Fibroblast of skin of left biceps (primary cell): ENCODE results near the gene C4B.
"Not testable (repeated sequence)": the region's sequence is repeated elsewhere in the genome, so short reads cannot be mapped to it uniquely, and the experiment has no call there.

ENCODE experiments used
- DNase-seq, 2 experiments: peaks; one replicate each; pipeline ENCODE4 v3.0.0-alpha.2; 2013; ENCODE audit warnings: low read depth in 2 of 2

C4B gene

GRCh38 chr6:31980998-31981397 lies 33.6 kb upstream of the C4B start:
- not testable (repeated sequence) for DNase-seq

GRCh38 chr6:31981744-31982143 lies 32.9 kb upstream of the C4B start, which contains the start of gene C4A:
Gene C4A, plus strand, starts transcription at chr6:31982057. Its CDS starts 51 bp downstream, at chr6:31982108.
- not testable (repeated sequence) for DNase-seq

GRCh38 chr6:31989363-31989762 lies 25.2 kb upstream of the C4B start:
- DNase-seq, result not testable (repeated sequence)

DNA sequence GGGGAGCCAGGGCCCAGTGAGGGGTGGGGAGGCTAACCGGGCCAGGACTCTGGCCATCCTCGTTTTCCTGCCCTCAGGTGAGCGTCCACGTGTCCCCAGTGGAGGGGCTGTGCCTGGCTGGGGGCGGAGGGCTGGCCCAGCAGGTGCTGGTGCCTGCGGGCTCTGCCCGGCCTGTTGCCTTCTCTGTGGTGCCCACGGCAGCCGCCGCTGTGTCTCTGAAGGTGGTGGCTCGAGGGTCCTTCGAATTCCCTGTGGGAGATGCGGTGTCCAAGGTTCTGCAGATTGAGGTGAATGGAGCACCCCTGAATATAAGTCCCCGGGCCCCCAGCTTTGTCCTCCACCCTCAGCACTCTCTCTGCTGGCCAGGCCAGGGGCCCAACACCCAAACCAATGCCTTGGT lies 20.2 kb upstream of the C4B start:
- not testable (repeated sequence) for DNase-seq

DNA sequence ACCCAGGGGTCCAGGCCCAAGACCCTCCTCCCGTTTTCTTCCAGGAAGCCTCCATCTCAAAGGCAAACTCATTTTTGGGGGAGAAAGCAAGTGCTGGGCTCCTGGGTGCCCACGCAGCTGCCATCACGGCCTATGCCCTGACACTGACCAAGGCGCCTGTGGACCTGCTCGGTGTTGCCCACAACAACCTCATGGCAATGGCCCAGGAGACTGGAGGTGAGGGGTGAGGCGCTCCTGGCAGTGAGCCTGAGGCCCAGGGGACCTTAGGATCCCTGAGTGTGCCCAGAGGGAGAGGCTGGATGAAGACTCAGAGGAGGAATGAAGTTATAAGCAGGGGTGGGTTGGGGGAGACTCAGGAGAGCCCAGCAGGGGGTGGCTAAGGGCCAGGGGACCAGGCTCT lies 18.2 kb upstream of the C4B start:
- DNase-seq, result not testable (repeated sequence)

DNA sequence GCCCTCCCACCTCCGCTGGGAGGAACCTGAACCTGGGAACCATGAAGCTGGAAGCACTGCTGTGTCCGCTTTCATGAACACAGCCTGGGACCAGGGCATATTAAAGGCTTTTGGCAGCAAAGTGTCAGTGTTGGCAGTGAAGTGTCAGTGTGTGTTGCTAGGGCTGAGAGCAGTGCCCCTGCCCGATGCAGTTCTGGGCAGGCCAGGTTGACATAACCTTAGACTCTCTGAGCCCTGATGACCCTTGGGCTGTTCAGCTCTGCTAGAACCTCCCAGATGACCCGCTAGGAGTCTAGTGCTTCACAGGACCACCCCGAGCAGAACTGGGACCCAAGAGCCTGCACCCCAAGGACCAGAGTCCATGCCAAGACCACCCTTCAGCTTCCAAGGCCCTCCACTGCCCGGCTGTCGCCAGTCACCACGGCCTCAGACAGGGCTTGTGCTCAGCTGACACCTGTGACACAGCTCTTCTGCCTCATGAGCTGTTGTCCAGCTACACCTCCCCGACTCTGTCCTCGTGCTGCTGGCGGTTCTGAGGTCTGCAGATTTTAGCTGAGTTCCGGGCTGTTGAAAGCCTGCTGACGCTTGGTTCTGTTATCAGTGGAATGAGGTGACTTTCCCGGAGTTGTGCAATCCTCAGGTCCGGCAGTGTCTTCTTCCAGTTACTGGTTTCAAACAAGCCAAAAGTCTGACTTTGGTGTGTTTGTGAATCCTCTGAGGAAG lies 11.9 kb upstream of the C4B start:
- not testable (repeated sequence) for DNase-seq

DNA sequence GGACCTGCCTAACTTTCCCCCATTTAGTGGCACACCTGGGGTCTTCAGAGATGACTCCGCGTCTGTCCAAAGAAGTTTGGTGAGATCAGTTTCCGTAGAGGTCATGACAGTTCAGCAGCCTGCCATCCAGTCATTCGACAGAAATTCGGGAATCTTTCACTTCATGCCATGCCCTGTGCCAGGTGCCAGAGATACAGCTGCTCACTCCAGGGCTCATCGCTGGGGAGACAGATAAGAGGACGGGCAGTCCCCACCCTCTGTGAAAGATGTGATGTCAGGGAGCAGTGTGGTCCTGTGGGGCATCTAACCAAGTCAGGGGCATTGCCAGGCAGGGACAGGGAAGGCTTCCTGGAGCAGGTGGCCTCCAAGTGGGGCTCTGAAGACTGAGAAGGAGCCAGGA lies 11.3 kb upstream of the C4B start:
- not testable (repeated sequence) for DNase-seq

- DNase-seq, result not testable (repeated sequence)
Observed at GRCh38 chr6:32004393-32004792, 10.2 kb upstream of the C4B start.

DNA sequence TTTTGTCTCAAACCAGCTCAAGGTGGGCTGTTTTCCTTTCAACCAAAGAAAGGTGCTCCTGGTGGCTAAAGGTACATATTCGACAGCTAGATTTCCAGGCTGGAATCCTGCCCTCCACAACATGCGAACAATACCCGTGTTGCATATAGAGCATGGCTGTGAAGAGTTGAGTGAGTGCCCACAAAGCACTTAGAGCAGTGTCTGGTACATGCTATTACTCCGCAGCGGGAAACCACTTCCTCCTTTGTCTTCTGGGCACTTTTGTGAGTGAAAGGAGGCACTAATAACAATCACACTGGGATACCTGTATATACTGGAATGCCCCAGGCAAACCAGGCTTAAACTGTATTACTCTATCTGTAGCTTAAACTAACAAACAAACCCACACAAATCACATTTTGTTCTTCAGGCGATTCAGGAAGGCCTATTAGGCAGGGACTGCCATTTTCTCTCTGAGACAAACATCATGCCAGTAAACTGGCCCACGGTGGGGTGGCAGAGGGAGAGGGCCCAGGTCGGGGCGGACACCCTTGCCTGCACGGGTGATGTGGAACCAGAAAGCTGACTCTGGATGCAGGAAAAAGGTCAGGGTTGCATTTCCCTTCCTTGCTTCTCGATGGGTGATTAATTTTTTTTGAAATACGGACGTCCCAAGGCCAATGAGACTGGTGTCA lies 9.6 kb upstream of the C4B start:
- not testable (repeated sequence) for DNase-seq

- DNase-seq, result not testable (repeated sequence)
Observed at GRCh38 chr6:32005538-32005880, 9.1 kb upstream of the C4B start.

DNA sequence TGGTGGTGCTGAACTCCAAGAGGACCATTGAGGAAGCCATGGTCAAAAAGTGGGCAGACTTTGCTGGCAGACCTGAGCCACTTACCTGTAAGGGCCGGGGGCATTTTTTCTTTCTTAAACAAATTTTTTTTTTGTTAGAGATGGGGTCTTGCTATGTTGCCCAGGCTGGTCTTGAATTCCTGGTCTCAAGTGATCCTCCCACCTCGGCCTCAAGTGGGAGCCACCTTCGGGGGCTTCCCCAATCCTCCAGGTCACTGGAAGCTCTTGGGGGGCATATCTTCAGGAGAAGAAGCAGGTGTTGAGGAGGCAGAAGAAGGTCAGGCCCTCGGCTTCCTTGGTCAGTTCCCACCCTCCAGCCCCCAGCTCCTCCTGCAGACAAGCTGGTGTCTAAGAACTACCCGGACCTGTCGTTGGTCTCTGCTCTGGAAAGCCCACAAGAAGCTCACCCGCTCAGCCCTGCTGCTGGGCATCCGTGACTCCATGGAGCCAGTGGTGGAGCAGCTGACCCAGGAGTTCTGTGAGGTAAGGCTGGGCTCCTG lies 8.5 kb upstream of the C4B start:
- not testable (repeated sequence) for DNase-seq

DNA sequence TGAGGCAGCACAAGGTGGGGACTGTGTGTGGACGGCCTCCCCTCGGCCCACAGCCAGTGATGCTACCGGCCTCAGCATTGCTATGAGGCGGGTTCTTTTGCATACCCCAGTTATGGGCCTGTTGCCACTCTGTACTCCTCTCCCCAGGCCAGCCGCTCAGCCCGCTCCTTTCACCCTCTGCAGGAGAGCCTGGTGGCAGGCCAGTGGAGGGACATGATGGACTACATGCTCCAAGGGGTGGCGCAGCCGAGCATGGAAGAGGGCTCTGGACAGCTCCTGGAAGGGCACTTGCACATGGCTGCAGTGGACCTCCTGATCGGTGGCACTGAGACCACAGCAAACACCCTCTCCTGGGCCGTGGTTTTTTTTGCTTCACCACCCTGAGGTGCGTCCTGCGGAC lies 7.5 kb upstream of the C4B start:
- not testable (repeated sequence) for DNase-seq

GRCh38 chr6:32008037-32008436 lies 6.6 kb upstream of the C4B start:
- not testable (repeated sequence) for DNase-seq

DNA sequence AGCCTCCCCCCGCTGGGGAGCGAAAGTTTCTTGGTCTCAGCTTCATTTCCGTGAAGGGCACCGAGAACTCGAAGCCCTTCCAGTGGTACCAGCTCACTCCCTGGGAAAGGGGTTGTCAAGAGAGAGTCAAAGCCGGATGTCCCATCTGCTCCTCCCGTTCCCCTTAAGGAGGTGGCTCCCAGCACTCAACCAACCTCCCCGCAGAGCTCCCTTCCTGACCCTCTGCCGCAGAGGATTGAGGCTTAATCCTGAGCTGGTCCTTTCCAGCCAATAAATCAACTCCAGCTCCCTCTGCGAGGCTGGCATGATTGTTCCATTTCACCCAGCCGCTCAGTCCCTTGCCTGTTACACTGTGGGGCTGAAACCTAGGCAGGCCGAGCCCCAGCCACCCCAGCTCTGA lies 6.0 kb upstream of the C4B start:
- DNase-seq, result not testable (repeated sequence)

GRCh38 chr6:32009537-32009936 lies 5.1 kb upstream of the C4B start:
- not testable (repeated sequence) for DNase-seq

DNA sequence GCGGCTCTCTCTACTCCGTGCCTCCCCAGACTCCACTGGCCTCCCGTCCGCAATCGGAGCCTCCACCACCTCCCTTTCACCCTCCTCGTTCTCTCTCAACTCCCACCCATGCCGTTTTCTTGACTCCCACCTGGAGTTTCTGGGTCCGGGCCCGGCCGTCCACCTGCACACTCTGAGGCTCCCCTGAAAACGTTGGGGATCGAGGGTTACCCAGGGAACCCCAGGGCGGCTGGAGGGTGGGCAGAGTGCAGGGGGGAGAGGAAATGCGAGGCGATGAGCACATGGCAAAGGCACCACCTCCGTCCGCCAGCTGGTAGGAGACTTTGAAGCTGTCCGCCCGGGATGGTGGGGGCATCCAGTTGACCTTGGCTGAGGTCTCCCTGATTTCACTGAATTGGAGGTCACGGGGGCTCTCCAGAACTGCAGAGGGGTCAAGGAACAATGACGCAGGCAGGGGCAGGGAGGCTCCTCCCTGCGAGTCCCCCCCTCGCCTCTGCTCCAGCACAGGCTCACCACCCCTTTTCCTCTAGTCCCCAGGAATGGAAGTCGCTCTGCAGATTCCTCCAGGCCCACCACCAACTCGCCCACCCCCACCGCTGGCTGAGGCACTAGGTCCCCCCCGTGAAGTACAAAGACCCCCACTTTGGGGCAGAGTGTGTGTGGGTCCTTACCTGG lies 3.6 kb upstream of the C4B start:
- not testable (repeated sequence) for DNase-seq

GRCh38 chr6:32012941-32013617 lies 1.5 kb upstream of the C4B start:
- DNase-seq, result not testable (repeated sequence)

DNA sequence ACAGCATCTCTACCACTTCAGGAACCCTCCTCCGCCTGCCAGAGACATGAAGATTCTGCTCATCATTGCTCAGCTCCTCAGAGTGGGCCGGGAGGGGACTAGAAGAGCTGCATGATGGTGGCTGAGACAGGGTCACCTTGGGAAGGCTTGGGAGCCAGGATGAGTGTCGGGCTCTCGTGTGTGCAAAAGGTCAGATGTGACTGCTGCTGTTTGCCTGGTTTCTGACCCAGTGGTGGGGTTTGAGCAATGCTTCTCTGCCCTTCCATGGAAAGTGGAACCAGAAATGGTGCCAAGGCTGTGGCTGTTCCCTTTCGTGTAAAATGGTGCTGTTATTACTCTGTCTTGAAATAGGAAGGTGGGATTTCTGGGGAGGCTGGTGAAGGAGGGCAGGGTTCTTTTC lies 857 bp upstream of the C4B start:
- DNase-seq, result not testable (repeated sequence)

- DNase-seq, result not testable (repeated sequence)
Observed at GRCh38 chr6:32022100-32022499, 7.5 kb downstream of the C4B start.

GRCh38 chr6:32028631-32029030 lies 14.0 kb downstream of the C4B start:
- not testable (repeated sequence) for DNase-seq

DNA sequence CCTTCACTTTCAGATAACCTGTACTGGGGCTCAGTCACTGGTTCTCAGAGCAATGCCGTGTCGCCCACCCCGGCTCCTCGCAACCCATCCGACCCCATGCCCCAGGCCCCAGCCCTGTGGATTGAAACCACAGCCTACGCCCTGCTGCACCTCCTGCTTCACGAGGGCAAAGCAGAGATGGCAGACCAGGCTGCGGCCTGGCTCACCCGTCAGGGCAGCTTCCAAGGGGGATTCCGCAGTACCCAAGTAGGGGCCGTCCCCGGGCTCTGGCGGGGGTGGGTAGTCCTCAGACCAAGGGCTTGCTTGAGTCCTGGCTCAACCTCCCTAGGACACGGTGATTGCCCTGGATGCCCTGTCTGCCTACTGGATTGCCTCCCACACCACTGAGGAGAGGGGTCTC lies 15.0 kb downstream of the C4B start:
- not testable (repeated sequence) for DNase-seq
